Measurements from ENCODE around the gene DNPEP.

DNA sequence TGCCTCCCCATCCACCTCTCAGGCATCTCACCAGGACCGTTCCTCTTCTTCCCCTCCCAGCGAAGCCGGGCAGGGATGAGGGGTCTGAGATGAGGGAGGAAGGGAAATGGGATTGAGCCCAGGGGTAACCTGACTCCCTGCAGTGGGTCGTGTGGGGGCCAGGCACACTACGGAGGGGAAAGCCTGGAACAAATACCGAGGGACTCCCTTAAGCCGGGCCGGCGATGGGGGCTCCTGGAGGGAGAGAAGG, 46.7 kb upstream of the DNPEP start:
- TF ChIP-seq EZH2phosphoT487 (IDR thresholded peaks at IDR 0.05; ENCODE audit: borderline replicate concordance, low read depth, low read length) = no peak
- TF ChIP-seq, protein P1, sequence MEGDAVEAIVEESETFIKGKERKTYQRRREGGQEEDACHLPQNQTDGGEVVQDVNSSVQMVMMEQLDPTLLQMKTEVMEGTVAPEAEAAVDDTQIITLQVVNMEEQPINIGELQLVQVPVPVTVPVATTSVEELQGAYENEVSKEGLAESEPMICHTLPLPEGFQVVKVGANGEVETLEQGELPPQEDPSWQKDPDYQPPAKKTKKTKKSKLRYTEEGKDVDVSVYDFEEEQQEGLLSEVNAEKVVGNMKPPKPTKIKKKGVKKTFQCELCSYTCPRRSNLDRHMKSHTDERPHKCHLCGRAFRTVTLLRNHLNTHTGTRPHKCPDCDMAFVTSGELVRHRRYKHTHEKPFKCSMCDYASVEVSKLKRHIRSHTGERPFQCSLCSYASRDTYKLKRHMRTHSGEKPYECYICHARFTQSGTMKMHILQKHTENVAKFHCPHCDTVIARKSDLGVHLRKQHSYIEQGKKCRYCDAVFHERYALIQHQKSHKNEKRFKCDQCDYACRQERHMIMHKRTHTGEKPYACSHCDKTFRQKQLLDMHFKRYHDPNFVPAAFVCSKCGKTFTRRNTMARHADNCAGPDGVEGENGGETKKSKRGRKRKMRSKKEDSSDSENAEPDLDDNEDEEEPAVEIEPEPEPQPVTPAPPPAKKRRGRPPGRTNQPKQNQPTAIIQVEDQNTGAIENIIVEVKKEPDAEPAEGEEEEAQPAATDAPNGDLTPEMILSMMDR (conservative IDR thresholded peaks at IDR 0.05; ENCODE audit: low read length) = no peak

All from OCI-LY7 (cell line).